Left forelimb (tissue), 1 donor: Measurements from ENCODE around the gene NECAB3.
"Not testable (repeated sequence)": the region's sequence is repeated elsewhere in the genome, so short reads cannot be mapped to it uniquely, and the experiment has no call there.

Source experiments
- DNase-seq: peaks from one replicate; pipeline ENCODE4 v3.0.0-alpha.2; 2018; ENCODE audit warnings: low spot score

NECAB3 gene

GRCh38 chr20:33674294-33675135 lies at the start of gene NECAB3:
Gene NECAB3, minus strand, starts transcription at chr20:33674428. Its CDS starts 76 bp downstream, at chr20:33674352.
- peak; percentile 91 for DNase-seq

GRCh38 chr20:33721391-33722140 lies 47.3 kb upstream of the NECAB3 start:
- no peak for DNase-seq

GRCh38 chr20:33719989-33720709 lies 45.9 kb upstream of the NECAB3 start, which contains the start of gene PXMP4:
Gene PXMP4, minus strand, starts transcription at chr20:33720310. Its CDS starts 103 bp downstream, at chr20:33720207.
- DNase-seq: peak; percentile 89

- DNase-seq: no peak
These were observed 45.2 kb upstream of the NECAB3 start for GRCh38 chr20:33719277-33719988.

GRCh38 chr20:33716498-33716897 lies 42.3 kb upstream of the NECAB3 start:
- no peak for DNase-seq

- no peak for DNase-seq
These were observed 39.7 kb upstream of the NECAB3 start for GRCh38 chr20:33713865-33714367.

GRCh38 chr20:33711446-33711738 lies 37.2 kb upstream of the NECAB3 start:
- DNase-seq: no peak

- no peak for DNase-seq
These were observed 36.6 kb upstream of the NECAB3 start for GRCh38 chr20:33710681-33711445.

GRCh38 chr20:33709905-33710541 lies 35.8 kb upstream of the NECAB3 start:
- DNase-seq: no peak

GRCh38 chr20:33709398-33709797 lies 35.2 kb upstream of the NECAB3 start:
- no peak for DNase-seq

- no peak for DNase-seq
These were observed 33.4 kb upstream of the NECAB3 start for GRCh38 chr20:33707668-33708067.

GRCh38 chr20:33704197-33704924 lies 30.1 kb upstream of the NECAB3 start:
- no peak for DNase-seq

GRCh38 chr20:33703498-33704137 lies 29.4 kb upstream of the NECAB3 start:
- DNase-seq: no peak

- no peak for DNase-seq
These were observed 28.6 kb upstream of the NECAB3 start for GRCh38 chr20:33702861-33703260.

- DNase-seq: no peak
These were observed 27.6 kb upstream of the NECAB3 start for GRCh38 chr20:33701629-33702450.

GRCh38 chr20:33700696-33701441 lies 26.6 kb upstream of the NECAB3 start:
- DNase-seq: not testable (repeated sequence)

GRCh38 chr20:33698966-33699365 lies 24.7 kb upstream of the NECAB3 start:
- DNase-seq: not testable (repeated sequence)

- DNase-seq: no peak
These were observed 22.9 kb upstream of the NECAB3 start for GRCh38 chr20:33697129-33697528.
